Measurements from ENCODE around the gene FAM117A.
"Not testable (repeated sequence)": the region's sequence is repeated elsewhere in the genome, so short reads cannot be mapped to it uniquely, and the experiment has no call there.

Gene FAM117A

GRCh38 chr17:49766918-49767530, 3.1 kb upstream of the FAM117A start:
- no peak for DNase-seq
- in situ Hi-C loops (cut with MboI; ENCODE audit: low pct_unique_long_range_greater_than_20kb, low sequenced_read_pairs): no loop called here

- DNase-seq: no peak
- in situ Hi-C loops (cut with MboI; ENCODE audit: low pct_unique_long_range_greater_than_20kb, low sequenced_read_pairs): no loop called here
Observed at GRCh38 chr17:49764559-49765180, 739 bp upstream of the FAM117A start.

GRCh38 chr17:49762151-49762941, 1.6 kb downstream of the FAM117A start:
- in situ Hi-C loops (cut with MboI; ENCODE audit: low pct_unique_long_range_greater_than_20kb, low sequenced_read_pairs): no loop called here
- DNase-seq: no peak

- no peak for DNase-seq
- in situ Hi-C loops (cut with MboI; ENCODE audit: low pct_unique_long_range_greater_than_20kb, low sequenced_read_pairs): no loop called here
Observed at GRCh38 chr17:49760932-49761558, 2.9 kb downstream of the FAM117A start.

- no peak for DNase-seq
- in situ Hi-C loops (cut with MboI; ENCODE audit: low pct_unique_long_range_greater_than_20kb, low sequenced_read_pairs): no loop called here
Observed at GRCh38 chr17:49760296-49760695, 3.6 kb downstream of the FAM117A start.

- no peak for DNase-seq
- in situ Hi-C loops (cut with MboI; ENCODE audit: low pct_unique_long_range_greater_than_20kb, low sequenced_read_pairs): no loop called here
Observed at GRCh38 chr17:49759203-49759602, 4.7 kb downstream of the FAM117A start.

GRCh38 chr17:49758464-49759010, 5.4 kb downstream of the FAM117A start:
- in situ Hi-C loops (cut with MboI; ENCODE audit: low pct_unique_long_range_greater_than_20kb, low sequenced_read_pairs); DNase-seq: not testable (repeated sequence)

- in situ Hi-C loops (cut with MboI; ENCODE audit: low pct_unique_long_range_greater_than_20kb, low sequenced_read_pairs): no loop called here
Observed at GRCh38 chr17:49757151-49757777, 6.7 kb downstream of the FAM117A start.

GRCh38 chr17:49756323-49757150, 7.4 kb downstream of the FAM117A start:
- in situ Hi-C loops (cut with MboI; ENCODE audit: low pct_unique_long_range_greater_than_20kb, low sequenced_read_pairs): no loop called here
- DNase-seq: no peak

More at GRCh38 chr17:49757151-49757777, 6.7 kb downstream of the FAM117A start:
- DNase-seq: no peak

- in situ Hi-C loops (cut with MboI; ENCODE audit: low pct_unique_long_range_greater_than_20kb, low sequenced_read_pairs): no loop called here
- DNase-seq: no peak
Observed at GRCh38 chr17:49755663-49756283, 8.2 kb downstream of the FAM117A start.

- in situ Hi-C loops (cut with MboI; ENCODE audit: low pct_unique_long_range_greater_than_20kb, low sequenced_read_pairs): no loop called here
- DNase-seq: no peak
Observed at GRCh38 chr17:49753959-49754391, 10.0 kb downstream of the FAM117A start.

- in situ Hi-C loops (cut with MboI; ENCODE audit: low pct_unique_long_range_greater_than_20kb, low sequenced_read_pairs): no loop called here
- no peak for DNase-seq
Observed at GRCh38 chr17:49752508-49752907, 11.4 kb downstream of the FAM117A start.

- no peak for DNase-seq
- in situ Hi-C loops (cut with MboI; ENCODE audit: low pct_unique_long_range_greater_than_20kb, low sequenced_read_pairs): no loop called here
Observed at GRCh38 chr17:49749730-49750129, 14.2 kb downstream of the FAM117A start.

- in situ Hi-C loops (cut with MboI; ENCODE audit: low pct_unique_long_range_greater_than_20kb, low sequenced_read_pairs): no loop called here
- no peak for DNase-seq
Observed at GRCh38 chr17:49748791-49749190, 15.1 kb downstream of the FAM117A start.

GRCh38 chr17:49748223-49748622, 15.7 kb downstream of the FAM117A start:
- in situ Hi-C loops (cut with MboI; ENCODE audit: low pct_unique_long_range_greater_than_20kb, low sequenced_read_pairs): no loop called here
- no peak for DNase-seq

- no peak for DNase-seq
- in situ Hi-C loops (cut with MboI; ENCODE audit: low pct_unique_long_range_greater_than_20kb, low sequenced_read_pairs): no loop called here
Observed at GRCh38 chr17:49747632-49748031, 16.3 kb downstream of the FAM117A start.

GRCh38 chr17:49746791-49747490, 17.0 kb downstream of the FAM117A start:
- in situ Hi-C loops (cut with MboI; ENCODE audit: low pct_unique_long_range_greater_than_20kb, low sequenced_read_pairs): no loop called here
- DNase-seq: peak; percentile 42
